IPS-11a (cell line): ENCODE results near the gene TMEM255B.
"Not testable (repeated sequence)": the region's sequence is repeated elsewhere in the genome, so short reads cannot be mapped to it uniquely, and the experiment has no call there.

Experiments used
- H3K4me3 ChIP-seq: one replicate; pipeline ENCODE4 v1.5.1; 2013; ENCODE audit warnings: low read depth, low read length, control low read depth

TMEM255B gene

DNA sequence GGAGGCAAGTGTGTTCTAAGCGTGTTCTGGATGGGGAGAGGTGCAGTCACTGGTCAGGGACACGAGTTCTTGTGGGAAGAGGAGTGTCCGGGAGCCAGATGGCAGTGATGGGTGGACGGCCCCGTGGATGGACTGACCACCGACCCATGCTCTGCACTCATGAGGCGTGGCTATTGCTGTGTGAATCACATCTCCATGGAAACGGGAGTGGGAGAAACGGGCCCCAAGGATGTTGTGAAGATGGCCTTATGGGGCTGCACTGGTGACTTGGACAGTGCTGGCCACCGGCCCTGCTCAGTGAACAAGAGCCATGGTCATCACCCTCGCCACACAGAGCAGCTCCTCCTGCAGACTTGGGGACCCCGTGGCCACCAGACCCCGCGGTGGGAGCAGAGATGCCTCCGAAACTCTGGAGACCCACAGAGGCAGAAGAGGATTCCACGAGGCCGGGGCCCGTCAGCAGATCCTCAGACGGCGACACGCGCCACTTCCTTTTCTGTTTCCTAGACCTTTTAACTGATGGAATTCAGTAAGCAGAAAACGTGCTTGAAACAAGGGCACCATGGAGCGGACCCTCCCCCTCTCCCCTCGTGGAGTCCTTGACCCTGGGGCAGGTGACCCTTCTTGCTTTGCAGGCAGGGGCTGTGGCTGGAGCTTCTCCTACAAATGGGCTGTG lies 57.4 kb downstream of the TMEM255B start:
- H3K4me3 ChIP-seq = no peak overlapping the region

GRCh38 chr13:113816946-113817859 lies 58.2 kb downstream of the TMEM255B start:
- H3K4me3 ChIP-seq = no peak overlapping the region

- H3K4me3 ChIP-seq = no peak overlapping the region
Observed at GRCh38 chr13:113817860-113818691, 59.0 kb downstream of the TMEM255B start.

DNA sequence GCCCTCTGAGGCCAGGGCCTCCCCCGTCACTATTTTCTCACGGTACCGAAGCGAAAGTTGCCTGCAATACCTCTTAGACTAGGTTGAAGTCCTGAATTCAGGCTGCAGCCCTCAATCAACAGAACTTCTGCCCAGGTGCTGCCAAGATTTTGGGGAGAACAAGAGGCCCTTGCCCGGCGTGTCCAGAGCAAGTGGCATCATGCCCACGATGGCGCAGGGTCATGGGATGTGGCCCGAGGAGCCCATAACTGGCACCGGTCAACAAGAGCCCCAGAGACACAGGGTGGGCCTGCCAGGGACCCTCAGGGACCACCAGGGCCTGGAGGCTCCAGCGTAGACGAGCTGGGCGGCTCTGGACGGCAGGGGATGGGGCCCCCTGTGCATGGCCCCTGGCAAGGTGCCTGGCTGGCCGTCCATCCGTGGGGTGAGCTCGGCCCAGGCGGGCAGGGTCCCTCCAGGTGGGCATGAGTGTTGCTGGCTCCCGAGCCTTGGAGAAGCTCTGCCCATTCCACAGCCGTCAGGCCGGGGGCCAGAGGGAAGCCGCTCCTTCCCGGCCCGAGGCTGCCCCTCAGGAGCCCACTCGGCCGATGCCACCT lies 59.8 kb downstream of the TMEM255B start:
- no peak overlapping the region for H3K4me3 ChIP-seq

GRCh38 chr13:113819341-113819730 lies 60.3 kb downstream of the TMEM255B start:
- H3K4me3 ChIP-seq = no peak overlapping the region

DNA sequence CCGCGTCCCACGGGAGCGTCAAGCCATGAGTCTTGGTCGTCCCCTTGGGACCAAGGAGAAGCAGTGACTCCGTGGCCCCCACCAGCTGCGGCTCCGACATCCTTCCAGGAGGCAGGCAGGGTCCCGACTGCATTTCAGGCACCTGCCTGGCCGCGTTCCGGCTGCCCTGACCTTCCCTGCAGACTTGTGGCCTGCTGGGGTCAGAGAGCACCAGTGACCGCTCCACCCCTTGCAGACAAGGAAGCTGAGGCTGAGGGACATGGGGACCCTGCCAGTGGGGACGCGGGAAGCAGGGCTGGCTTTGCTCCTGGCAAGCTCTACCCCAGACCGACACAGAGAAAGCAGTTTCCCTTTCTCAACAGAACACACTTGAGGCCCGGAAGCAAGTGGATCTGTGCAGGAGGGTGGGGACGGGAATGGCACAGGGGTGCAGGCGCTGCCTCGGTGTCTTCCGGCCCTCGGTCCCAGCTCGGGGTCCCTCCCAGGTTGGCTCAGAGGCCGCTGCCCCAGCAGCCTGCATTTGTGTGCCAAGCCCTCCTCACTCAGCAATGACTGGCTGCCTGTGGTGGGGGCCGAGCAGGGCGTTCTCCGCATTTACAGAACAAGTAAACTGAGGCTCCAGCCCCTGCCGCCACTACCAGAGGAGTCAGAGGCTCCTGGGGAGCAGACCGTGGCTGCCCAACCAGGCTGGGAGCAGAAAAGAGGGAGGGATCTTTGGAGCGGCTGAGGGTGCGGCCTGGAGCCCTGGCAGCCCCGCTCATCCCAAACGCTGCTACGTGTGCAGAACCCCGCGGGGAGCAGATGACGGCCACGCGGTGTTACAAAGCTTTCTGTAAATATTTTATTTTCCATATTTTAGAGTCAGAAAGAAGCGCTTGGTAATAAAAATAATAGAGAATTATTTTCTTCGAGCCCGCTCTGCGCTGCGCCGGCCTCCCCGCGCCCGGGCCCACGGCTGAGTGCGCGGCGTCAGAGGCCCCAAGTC lies 61.0 kb downstream of the TMEM255B start:
- H3K4me3 ChIP-seq = no peak overlapping the region

- no peak overlapping the region for H3K4me3 ChIP-seq
Observed at GRCh38 chr13:113820813-113821651, 62.0 kb downstream of the TMEM255B start.

- no peak overlapping the region for H3K4me3 ChIP-seq
Observed at GRCh38 chr13:113821847-113822246, 62.8 kb downstream of the TMEM255B start.

DNA sequence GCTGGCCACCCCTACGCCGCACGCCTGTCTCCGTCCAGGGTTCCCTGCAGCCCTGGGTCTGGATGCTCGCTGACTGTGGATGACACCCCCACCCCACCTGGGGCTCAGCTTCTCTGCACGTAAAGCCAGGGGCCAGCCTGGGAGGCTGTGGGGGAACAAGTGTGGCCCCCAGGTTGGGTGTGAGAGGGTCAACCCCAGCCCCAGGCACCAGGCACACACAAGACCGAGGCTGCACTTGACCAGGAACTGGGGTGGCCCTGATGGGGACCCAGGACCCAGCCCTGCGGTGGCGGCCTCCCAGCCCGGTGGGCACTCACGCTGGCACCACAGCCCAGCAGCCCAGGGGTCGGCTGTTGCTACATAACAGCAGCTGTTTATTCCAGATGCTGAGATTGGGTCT lies 63.2 kb downstream of the TMEM255B start:
- no peak overlapping the region for H3K4me3 ChIP-seq

GRCh38 chr13:113822956-113823744 lies 64.1 kb downstream of the TMEM255B start:
- no peak overlapping the region for H3K4me3 ChIP-seq

GRCh38 chr13:113823771-113824170 lies 64.7 kb downstream of the TMEM255B start:
- no peak overlapping the region for H3K4me3 ChIP-seq

DNA sequence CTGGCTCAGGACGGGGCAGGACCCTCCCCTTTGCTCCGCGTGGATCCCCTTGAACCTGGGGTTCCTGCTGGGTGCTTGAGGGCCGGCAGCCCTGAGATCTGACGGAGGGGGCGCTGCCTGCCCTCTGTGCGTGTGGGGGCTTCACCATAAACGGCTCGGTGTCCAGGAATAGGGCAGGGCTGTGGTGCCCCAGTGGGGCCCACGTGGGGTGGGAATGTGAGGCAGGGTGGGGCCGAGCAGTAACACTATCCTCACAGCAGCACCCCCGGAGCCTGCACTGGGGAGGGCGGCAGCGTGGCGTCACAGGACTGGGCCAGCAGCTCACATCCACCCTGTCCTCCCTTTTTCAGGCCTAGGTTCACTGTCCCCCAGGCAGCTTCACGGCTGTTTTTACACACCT lies 66.8 kb downstream of the TMEM255B start:
- H3K4me3 ChIP-seq = no peak overlapping the region

DNA sequence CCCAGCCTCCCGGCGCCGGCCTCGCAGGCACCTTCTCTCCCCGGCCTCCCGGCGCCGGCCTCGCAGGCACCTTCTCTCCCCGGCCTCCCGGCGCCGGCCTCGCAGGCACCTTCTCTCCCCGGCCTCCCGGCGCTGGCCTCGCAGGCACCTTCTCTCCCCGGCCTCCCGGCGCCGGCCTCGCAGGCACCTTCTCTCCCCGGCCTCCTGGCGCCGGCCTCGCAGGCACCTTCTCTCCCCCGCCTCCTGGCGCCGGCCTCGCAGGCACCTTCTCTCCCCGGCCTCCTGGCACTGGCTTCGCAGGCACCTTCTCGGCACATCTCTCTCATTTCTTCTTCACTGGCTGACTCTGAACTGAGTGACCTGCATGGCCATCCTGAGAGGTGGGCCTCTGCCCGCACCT lies 67.4 kb downstream of the TMEM255B start:
- not testable (repeated sequence) for H3K4me3 ChIP-seq

DNA sequence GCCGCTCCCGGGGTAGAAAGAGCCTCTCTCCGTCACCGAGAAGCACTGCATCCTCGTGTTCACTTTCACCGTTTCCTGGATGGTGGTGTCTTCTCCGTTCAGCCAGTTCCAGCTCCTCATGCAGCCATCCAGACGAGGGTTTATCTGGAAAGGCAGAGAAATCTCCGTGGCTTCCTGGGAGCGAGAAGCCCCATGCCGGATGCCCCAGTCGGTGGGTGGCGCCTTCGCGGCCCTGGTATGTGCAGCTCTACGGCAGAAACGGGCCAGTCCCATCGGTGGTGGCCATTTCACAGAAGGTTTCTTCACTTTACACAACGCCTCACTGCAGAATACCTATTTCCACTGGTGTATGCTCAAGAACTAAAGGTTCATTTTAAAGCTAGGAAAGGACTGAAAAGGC lies 68.0 kb downstream of the TMEM255B start:
- H3K4me3 ChIP-seq = no peak overlapping the region

DNA sequence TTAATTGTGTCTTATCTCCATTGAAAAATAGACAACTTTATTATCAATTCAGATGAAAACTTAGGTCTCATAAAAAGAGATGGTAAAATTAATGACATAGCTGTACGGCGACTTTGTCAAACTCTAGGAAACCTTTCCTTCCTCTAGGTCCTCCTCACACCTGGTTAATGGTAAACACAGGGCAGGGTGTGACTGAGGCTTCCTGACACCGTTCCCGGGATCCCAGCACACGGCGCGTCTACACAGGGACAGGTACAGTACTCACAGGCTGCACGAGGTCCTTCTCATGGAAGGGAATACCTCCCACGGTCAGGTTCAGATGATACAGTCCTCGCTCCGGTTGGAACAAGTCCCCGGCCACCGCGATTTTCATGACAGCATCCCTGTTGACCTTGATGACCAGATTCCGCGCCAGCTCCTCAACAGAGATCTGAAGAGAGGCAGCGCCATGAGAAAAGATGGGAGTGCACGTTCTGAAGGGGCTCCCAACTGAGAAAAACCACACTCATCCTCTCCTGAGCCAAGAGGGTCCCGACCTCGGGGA lies 69.3 kb downstream of the TMEM255B start:
- H3K4me3 ChIP-seq = no peak overlapping the region

GRCh38 chr13:113830426-113830950 lies 71.5 kb downstream of the TMEM255B start:
- H3K4me3 ChIP-seq = not testable (repeated sequence)

- H3K4me3 ChIP-seq = no peak overlapping the region
Observed at GRCh38 chr13:113831061-113831460, 72.0 kb downstream of the TMEM255B start.

GRCh38 chr13:113832205-113832604 lies 73.2 kb downstream of the TMEM255B start:
- no peak overlapping the region for H3K4me3 ChIP-seq
